ENCODE measurements around the gene RBM43. TPM values are rescaled to one million over a fixed set of nuclear protein-coding genes. Genes with fewer than 3 reads are reported as not detected.
A peak's percentile ranks its signal among the peaks of the same experiment; 100 is the strongest.

Gene RBM43
- total and polyA plus RNA-seq, 9 of the 15 experiments (the other 6 are each of a cell fraction or from before 2014, with no cell fraction given), result 1.3 to 6.9 (median 3.8) TPM

- TF ChIP-seq ZFP30 (CRISPR knock-in tag; IDR thresholded peaks at IDR 0.05; ENCODE audit: borderline replicate concordance), result no peak
- no peak for TF ChIP-seq PTRF (tag; IDR thresholded peaks at IDR 0.05)
- no peak for TF ChIP-seq RFX1 (IDR thresholded peaks at IDR 0.05)
- TF ChIP-seq HDAC1 (IDR thresholded peaks at IDR 0.05), result peak in 1 of 2 experiments; percentile 68; a peak in 1 of 4 replicates
- no peak for TF ChIP-seq MCM3 (IDR thresholded peaks at IDR 0.05)
- no peak for TF ChIP-seq HLTF (IDR thresholded peaks at IDR 0.05)
- TF ChIP-seq CBFA2T3 (IDR thresholded peaks at IDR 0.05), result peak; percentile 27; the same call in 1 of the 2 replicates
- TF ChIP-seq NFE2 (IDR thresholded peaks at IDR 0.05; ENCODE audit: low read depth), result peak; percentile 81
- peak; percentile 62; the same call in 1 of the 2 replicates for TF ChIP-seq CEBPG (CRISPR knock-in tag; IDR thresholded peaks at IDR 0.05)
- TF ChIP-seq CEBPG (tag; conservative IDR thresholded peaks at IDR 0.05 in 1 of 2, IDR thresholded peaks at IDR 0.05 in 1 of 2), result peak; percentile 76 to 78
- TF ChIP-seq JUND (IDR thresholded peaks at IDR 0.05; ENCODE audit: borderline replicate concordance, low read depth, low read length), result peak; percentile 91
- TF ChIP-seq JUND (tag; IDR thresholded peaks at IDR 0.05; ENCODE audit: borderline replicate concordance, low read depth, low read length), result peak; percentile 88; the same call in 2 of the 3 replicates
- TF ChIP-seq, protein P1, sequence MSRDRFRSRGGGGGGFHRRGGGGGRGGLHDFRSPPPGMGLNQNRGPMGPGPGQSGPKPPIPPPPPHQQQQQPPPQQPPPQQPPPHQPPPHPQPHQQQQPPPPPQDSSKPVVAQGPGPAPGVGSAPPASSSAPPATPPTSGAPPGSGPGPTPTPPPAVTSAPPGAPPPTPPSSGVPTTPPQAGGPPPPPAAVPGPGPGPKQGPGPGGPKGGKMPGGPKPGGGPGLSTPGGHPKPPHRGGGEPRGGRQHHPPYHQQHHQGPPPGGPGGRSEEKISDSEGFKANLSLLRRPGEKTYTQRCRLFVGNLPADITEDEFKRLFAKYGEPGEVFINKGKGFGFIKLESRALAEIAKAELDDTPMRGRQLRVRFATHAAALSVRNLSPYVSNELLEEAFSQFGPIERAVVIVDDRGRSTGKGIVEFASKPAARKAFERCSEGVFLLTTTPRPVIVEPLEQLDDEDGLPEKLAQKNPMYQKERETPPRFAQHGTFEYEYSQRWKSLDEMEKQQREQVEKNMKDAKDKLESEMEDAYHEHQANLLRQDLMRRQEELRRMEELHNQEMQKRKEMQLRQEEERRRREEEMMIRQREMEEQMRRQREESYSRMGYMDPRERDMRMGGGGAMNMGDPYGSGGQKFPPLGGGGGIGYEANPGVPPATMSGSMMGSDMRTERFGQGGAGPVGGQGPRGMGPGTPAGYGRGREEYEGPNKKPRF (IDR thresholded peaks at IDR 0.05; ENCODE audit: low read depth, low read length), result no peak
- TF ChIP-seq EP300 (IDR thresholded peaks at IDR 0.05; ENCODE audit: low read length), result peak; percentile 47; the same call in 1 of the 2 replicates
- TF ChIP-seq COPS2 (conservative IDR thresholded peaks at IDR 0.05), result no peak
- TF ChIP-seq, protein P2, sequence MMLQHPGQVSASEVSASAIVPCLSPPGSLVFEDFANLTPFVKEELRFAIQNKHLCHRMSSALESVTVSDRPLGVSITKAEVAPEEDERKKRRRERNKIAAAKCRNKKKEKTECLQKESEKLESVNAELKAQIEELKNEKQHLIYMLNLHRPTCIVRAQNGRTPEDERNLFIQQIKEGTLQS (IDR thresholded peaks at IDR 0.05), result peak; percentile 85
- TF ChIP-seq, protein P2 (CRISPR knock-in tag; conservative IDR thresholded peaks at IDR 0.05), result no peak
- TF ChIP-seq PRMT5 (CRISPR knock-in tag; IDR thresholded peaks at IDR 0.05), result no peak
- 0 out of 2 replicates have a peak, but pooled peaks have one; percentile 30 for TF ChIP-seq L3MBTL2 (IDR thresholded peaks at IDR 0.05)
- peak; percentile 75 for TF ChIP-seq JUN (IDR thresholded peaks at IDR 0.05; ENCODE audit: borderline replicate concordance, low read depth, low read length)
- no peak for TF ChIP-seq JUN (CRISPR knock-in tag; IDR thresholded peaks at IDR 0.05; ENCODE audit: borderline replicate concordance)
- TF ChIP-seq EP400 (IDR thresholded peaks at IDR 0.05), result peak; percentile 92
- peak; percentile 57; the same call in 1 of the 2 replicates for TF ChIP-seq SMARCA4 (IDR thresholded peaks at IDR 0.05)
- no peak for TF ChIP-seq ATF1 (CRISPR knock-in tag; IDR thresholded peaks at IDR 0.05)
- 0 out of 2 replicates have a peak, but pooled peaks have one; percentile 29 for TF ChIP-seq ATF1 (tag; IDR thresholded peaks at IDR 0.05)
- TF ChIP-seq RBFOX2 (IDR thresholded peaks at IDR 0.05; ENCODE audit: low read depth, low read length), result 0 out of 2 replicates have a peak, but pooled peaks have one; percentile 27
- no peak for TF ChIP-seq HEY1 (CRISPR knock-in tag; IDR thresholded peaks at IDR 0.05; ENCODE audit: borderline replicate concordance)
- no peak for TF ChIP-seq LCOR (CRISPR knock-in tag; IDR thresholded peaks at IDR 0.05)
- TF ChIP-seq SMARCE1 (IDR thresholded peaks at IDR 0.05), result peak; percentile 16; the same call in 1 of the 2 replicates
- peak; percentile 71 for TF ChIP-seq STAT5A (IDR thresholded peaks at IDR 0.05; ENCODE audit: borderline replicate concordance, low read length)
These were observed 41.2 kb upstream of the RBM43 start (continued) for GRCh38 chr2:151302879-151303278.

All from K562 (cell line).